ENCODE data around the gene TBC1D22B. TPM values are rescaled to one million over a fixed set of nuclear protein-coding genes. Genes with fewer than 3 reads are reported as not detected.

The TBC1D22B gene
- polyA plus RNA-seq, 3 donors: 3.9 to 5.0 (median 4.9) TPM

DNA sequence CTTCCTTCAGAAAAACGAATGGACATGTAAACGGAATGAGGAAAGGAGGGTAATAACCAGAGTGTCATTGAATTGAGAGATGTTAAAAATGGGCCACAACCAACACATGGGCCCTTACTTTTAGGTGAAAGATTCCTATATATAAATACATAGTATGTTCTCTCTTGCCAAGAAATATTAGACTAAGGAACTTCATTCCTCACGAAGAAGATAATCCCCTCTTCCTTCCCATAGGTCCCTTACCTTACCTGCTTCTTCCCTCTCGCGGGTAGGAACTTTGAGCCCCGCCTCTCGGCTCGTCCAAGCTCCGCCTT lies 295 bp upstream of the TBC1D22B start:
- intact Hi-C loops (cut with micrococcal nuclease): no loop called here
- WGBS (ENCODE audit: insufficient coverage): 0% methylated on average over 7 of the region's 9 CpGs

DNA sequence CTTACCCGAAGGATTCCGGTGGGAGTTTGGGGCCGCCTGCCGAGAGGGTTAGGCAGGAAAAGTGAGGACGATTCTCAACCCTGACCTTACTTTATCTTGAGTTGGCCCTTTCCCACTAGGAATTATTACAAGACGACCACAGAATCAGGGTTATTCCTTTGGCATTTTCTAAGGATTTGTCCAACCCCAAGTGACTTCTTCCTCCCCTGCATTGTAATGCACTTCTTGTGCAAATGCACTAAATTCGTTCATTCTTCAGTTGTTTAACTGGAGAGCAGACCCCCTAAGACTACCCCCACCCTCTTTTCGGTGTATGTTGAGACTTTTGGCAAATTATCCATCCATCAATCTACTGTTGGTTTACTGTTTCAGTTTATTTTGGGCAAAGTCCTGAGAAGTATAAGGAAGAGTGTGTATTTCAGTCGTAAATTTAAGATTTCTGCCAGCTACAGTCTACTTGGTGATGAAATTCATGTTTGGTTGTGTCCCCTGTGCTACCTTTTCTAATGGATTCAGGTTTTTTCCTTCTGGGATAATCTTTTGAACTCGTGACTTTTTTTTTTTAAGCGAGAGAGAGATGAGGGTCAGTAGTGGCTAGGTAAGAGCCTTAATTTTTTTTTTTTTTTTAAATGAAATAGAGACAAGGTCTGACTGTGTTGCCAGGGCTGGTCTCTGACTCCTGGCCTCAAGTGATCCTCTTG lies 983 bp downstream of the TBC1D22B start:
- H3K4me1 Mint-ChIP-seq: peaks cover 41% of the 10 kb centered on the region
- H2AFZ ChIP-seq (ENCODE audit: insufficient read depth, low read depth, low read length, poor library complexity, severe bottlenecking): peak overlapping the region; percentile 88
- intact Hi-C loops (cut with micrococcal nuclease): no loop called here

More for the DNA sequence above, 295 bp upstream of the TBC1D22B start:
- Mint-ChIP-seq H3K9me3 (no peaks in the 10 kb centered on the region), H3K4me1 (peaks cover 43% of the 10 kb centered on the region), H3K27ac (peak overlapping the region; percentile 89 to 97 (median 96)), H3K4me3 (peak overlapping the region; percentile 92 to 95), H3K36me3 (peaks cover 0 to 6% of the 10 kb centered on the region in 2 donors), H3K27me3 (ENCODE audit: low read depth in 3 of 3) (peaks cover 0 to 3% (median 1%) of the 10 kb centered on the region in 3 donors)
- no peak for DNase-seq
- Histone ChIP-seq H3K4me3 (replicated peaks in 1 of 3; ENCODE audit: low read depth in 2 of 3, low read length in 3 of 3) (peak overlapping the region; percentile 51 to 90 (median 68)), H2AFZ (ENCODE audit: insufficient read depth, low read depth, low read length, poor library complexity, severe bottlenecking) (peak overlapping the region; percentile 88), H3K4me2 (replicated peaks; ENCODE audit: extremely low read depth, low read length, poor library complexity, severe bottlenecking) (peak overlapping the region; percentile 77), H4K20me1 (ENCODE audit: insufficient read depth, low read length) (no peaks in the 10 kb centered on the region), H3K36me3 (replicated peaks in 1 of 2; ENCODE audit: control insufficient read depth in 1 of 2, insufficient read depth in 2 of 2, low read length in 2 of 2) (no peaks in the 10 kb centered on the region), H3K79me2 (ENCODE audit: insufficient read depth, low read length) (peaks cover 47% of the 10 kb centered on the region), H3K27ac (ENCODE audit: low read depth in 1 of 2, low read length in 2 of 2) (peak overlapping the region; percentile 59 to 92), H3K9ac (ENCODE audit: insufficient read depth, low read length, poor library complexity, severe bottlenecking) (peak overlapping the region; percentile 90), H3K9me3 (replicated peaks in 1 of 2; ENCODE audit: control insufficient read depth in 1 of 2, insufficient read depth in 1 of 2, low read length in 2 of 2) (no peaks in the 10 kb centered on the region), H3K4me1 (ENCODE audit: control insufficient read depth in 1 of 2, insufficient read depth in 2 of 2, low read length in 2 of 2) (peaks cover 26 to 33% of the 10 kb centered on the region in 2 donors), H3K27me3 (ENCODE audit: control insufficient read depth in 2 of 2, insufficient read depth in 2 of 2, low read length in 2 of 2) (no peaks in the 10 kb centered on the region)
- TF ChIP-seq, protein P1, sequence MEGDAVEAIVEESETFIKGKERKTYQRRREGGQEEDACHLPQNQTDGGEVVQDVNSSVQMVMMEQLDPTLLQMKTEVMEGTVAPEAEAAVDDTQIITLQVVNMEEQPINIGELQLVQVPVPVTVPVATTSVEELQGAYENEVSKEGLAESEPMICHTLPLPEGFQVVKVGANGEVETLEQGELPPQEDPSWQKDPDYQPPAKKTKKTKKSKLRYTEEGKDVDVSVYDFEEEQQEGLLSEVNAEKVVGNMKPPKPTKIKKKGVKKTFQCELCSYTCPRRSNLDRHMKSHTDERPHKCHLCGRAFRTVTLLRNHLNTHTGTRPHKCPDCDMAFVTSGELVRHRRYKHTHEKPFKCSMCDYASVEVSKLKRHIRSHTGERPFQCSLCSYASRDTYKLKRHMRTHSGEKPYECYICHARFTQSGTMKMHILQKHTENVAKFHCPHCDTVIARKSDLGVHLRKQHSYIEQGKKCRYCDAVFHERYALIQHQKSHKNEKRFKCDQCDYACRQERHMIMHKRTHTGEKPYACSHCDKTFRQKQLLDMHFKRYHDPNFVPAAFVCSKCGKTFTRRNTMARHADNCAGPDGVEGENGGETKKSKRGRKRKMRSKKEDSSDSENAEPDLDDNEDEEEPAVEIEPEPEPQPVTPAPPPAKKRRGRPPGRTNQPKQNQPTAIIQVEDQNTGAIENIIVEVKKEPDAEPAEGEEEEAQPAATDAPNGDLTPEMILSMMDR (IDR thresholded peaks at IDR 0.05): no peak

More for the DNA sequence above, 983 bp downstream of the TBC1D22B start:
- Histone ChIP-seq H3K4me3 (replicated peaks in 1 of 3; ENCODE audit: low read depth in 2 of 3, low read length in 3 of 3) (peak overlapping the region; percentile 51 to 90 (median 68)), H3K4me2 (replicated peaks; ENCODE audit: extremely low read depth, low read length, poor library complexity, severe bottlenecking) (peak overlapping the region; percentile 77), H3K9me3 (replicated peaks in 1 of 2; ENCODE audit: control insufficient read depth in 1 of 2, insufficient read depth in 1 of 2, low read length in 2 of 2) (no peaks in the 10 kb centered on the region), H3K79me2 (ENCODE audit: insufficient read depth, low read length) (peaks cover 60% of the 10 kb centered on the region), H4K20me1 (ENCODE audit: insufficient read depth, low read length) (no peaks in the 10 kb centered on the region), H3K9ac (ENCODE audit: insufficient read depth, low read length, poor library complexity, severe bottlenecking) (peak overlapping the region; percentile 90), H3K36me3 (replicated peaks in 1 of 2; ENCODE audit: control insufficient read depth in 1 of 2, insufficient read depth in 2 of 2, low read length in 2 of 2) (no peaks in the 10 kb centered on the region), H3K27ac (ENCODE audit: low read depth in 1 of 2, low read length in 2 of 2) (peak overlapping the region; percentile 59 to 92), H3K27me3 (ENCODE audit: control insufficient read depth in 2 of 2, insufficient read depth in 2 of 2, low read length in 2 of 2) (no peaks in the 10 kb centered on the region), H3K4me1 (ENCODE audit: control insufficient read depth in 1 of 2, insufficient read depth in 2 of 2, low read length in 2 of 2) (peaks cover 26 to 33% of the 10 kb centered on the region in 2 donors)
- WGBS (ENCODE audit: insufficient coverage): 0% methylated on average over 2 of the region's 11 CpGs
- Mint-ChIP-seq H3K9me3 (no peaks in the 10 kb centered on the region), H3K27me3 (ENCODE audit: low read depth in 3 of 3) (peaks cover 0 to 1% (median 0%) of the 10 kb centered on the region in 3 donors), H3K27ac (peak overlapping the region; percentile 89 to 97 (median 96)), H3K36me3 (peaks cover 0 to 8% of the 10 kb centered on the region in 2 donors), H3K4me3 (peak overlapping the region; percentile 92 to 95)
- no peak for DNase-seq
- TF ChIP-seq, protein P1 (IDR thresholded peaks at IDR 0.05): no peak
